ENCODE data around the gene GHR.
"Not testable (repeated sequence)": the region's sequence is repeated elsewhere in the genome, so short reads cannot be mapped to it uniquely, and the experiment has no call there.

GRCh38 chr5:42734531-42735058 is 311.4 kb downstream of the GHR start:
- not testable (repeated sequence) for TF ChIP-seq POLR2A, EP300 (IDR thresholded peaks at IDR 0.05)
- TF ChIP-seq, protein P1, sequence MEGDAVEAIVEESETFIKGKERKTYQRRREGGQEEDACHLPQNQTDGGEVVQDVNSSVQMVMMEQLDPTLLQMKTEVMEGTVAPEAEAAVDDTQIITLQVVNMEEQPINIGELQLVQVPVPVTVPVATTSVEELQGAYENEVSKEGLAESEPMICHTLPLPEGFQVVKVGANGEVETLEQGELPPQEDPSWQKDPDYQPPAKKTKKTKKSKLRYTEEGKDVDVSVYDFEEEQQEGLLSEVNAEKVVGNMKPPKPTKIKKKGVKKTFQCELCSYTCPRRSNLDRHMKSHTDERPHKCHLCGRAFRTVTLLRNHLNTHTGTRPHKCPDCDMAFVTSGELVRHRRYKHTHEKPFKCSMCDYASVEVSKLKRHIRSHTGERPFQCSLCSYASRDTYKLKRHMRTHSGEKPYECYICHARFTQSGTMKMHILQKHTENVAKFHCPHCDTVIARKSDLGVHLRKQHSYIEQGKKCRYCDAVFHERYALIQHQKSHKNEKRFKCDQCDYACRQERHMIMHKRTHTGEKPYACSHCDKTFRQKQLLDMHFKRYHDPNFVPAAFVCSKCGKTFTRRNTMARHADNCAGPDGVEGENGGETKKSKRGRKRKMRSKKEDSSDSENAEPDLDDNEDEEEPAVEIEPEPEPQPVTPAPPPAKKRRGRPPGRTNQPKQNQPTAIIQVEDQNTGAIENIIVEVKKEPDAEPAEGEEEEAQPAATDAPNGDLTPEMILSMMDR (IDR thresholded peaks at IDR 0.05): not testable (repeated sequence)
